H1 (cell line): Measurements from ENCODE around the gene MCF2L. TPM values are rescaled to one million over a fixed set of nuclear protein-coding genes. Genes with fewer than 3 reads are reported as not detected.

Experiments used
- CTCF ChIA-PET: fragments of 300-600 bp; sonication (Branson Sonifier 250); formaldehyde crosslinking; loops from one replicate; lab custom pipeline; 2021; ENCODE audit not compliant: partially characterized antibody; lab: Charles Lee
- POLR2A ChIA-PET: fragments of 300-600 bp; sonication (Branson Sonifier 250); formaldehyde crosslinking; loops from one replicate; lab custom pipeline; 2021; ENCODE audit warnings: inconsistent platforms; ENCODE audit not compliant: partially characterized antibody; lab: Charles Lee
- DNase-seq, 2 experiments: peaks; one replicate each; pipeline versions ENCODE4 v3.0.0 to v3.0.0-alpha.2; 2010 to 2022; ENCODE audit warnings: low spot score in 2 of 2, low read depth in 1 of 2, mixed read lengths in 1 of 2
- FAIRE-seq: peaks from 2 replicates; lab custom pipeline; 2011; peaks lifted over from hg19 to GRCh38; lab: Jason Lieb, UNC
- H2AFZ ChIP-seq: 2 replicates; pipeline ENCODE4 v1.8.1; 2012; ENCODE audit warnings: low read length, inconsistent platforms
- H2AK5ac ChIP-seq: 2 replicates; pipeline ENCODE4 v1.6.1; 2013; ENCODE audit warnings: low read depth, low read length
- H2BK120ac ChIP-seq: replicated peaks from 2 replicates; pipeline ENCODE3; 2013; ENCODE audit warnings: low read depth, low read length, inconsistent platforms
- H2BK12ac ChIP-seq: 2 replicates; pipeline ENCODE4 v1.6.1; 2013; ENCODE audit warnings: low read depth, low read length
- H2BK15ac ChIP-seq: 2 replicates; pipeline ENCODE4 v1.6.1; 2013; ENCODE audit warnings: low read length
- H2BK20ac ChIP-seq: 2 replicates; pipeline ENCODE4 v1.6.1; 2013; ENCODE audit warnings: low read length
- H2BK5ac ChIP-seq: 2 replicates; pipeline ENCODE4 v1.6.1; 2013; ENCODE audit warnings: low read depth, low read length
- H3K14ac ChIP-seq: 2 replicates; pipeline ENCODE4 v1.6.1; 2013; ENCODE audit warnings: inconsistent platforms; ENCODE audit not compliant: insufficient read length
- H3K18ac ChIP-seq: 2 replicates; pipeline ENCODE4 v1.6.1; 2013; ENCODE audit warnings: low read length; ENCODE audit errors: extremely low read depth
- H3K23ac ChIP-seq: 2 replicates; pipeline ENCODE4 v1.6.1; 2013; ENCODE audit warnings: inconsistent platforms; ENCODE audit not compliant: insufficient read length
- H3K23me2 ChIP-seq: 2 replicates; pipeline ENCODE4 v1.6.1; 2013; ENCODE audit warnings: low read depth, low read length
- H3K27ac ChIP-seq: 2 replicates; pipeline ENCODE4 v1.6.1; 2011; ENCODE audit warnings: low read depth, low read length, inconsistent platforms
- H3K27me3 ChIP-seq, 4 experiments: replicated peaks in 1 of 4; 1 replicate in 1 of 4; 2 replicates in 3 of 4; pipeline versions ENCODE4 v1.6.1 to v1.8.1; 2011 to 2013; ENCODE audit warnings: low read length in 3 of 4, mild to moderate bottlenecking in 3 of 4, inconsistent platforms in 2 of 4, mixed read lengths in 2 of 4, moderate library complexity in 1 of 4; ENCODE audit not compliant: control insufficient read depth in 3 of 4, insufficient read depth in 3 of 4; ENCODE audit errors: extremely low read depth in 1 of 4
- H3K36me3 ChIP-seq, 4 experiments: 2 replicates each; pipeline versions ENCODE4 v1.6.1 to v1.8.1; 2011 to 2013; ENCODE audit warnings: mild to moderate bottlenecking in 4 of 4, low read length in 3 of 4, moderate library complexity in 2 of 4, control low read depth in 1 of 4, inconsistent platforms in 1 of 4; ENCODE audit not compliant: insufficient read depth in 4 of 4, control insufficient read depth in 2 of 4
- H3K4ac ChIP-seq: replicated peaks from 2 replicates; pipeline ENCODE3; 2013; ENCODE audit warnings: low read length, low read depth, mixed read lengths, inconsistent platforms; ENCODE audit not compliant: insufficient read length
- H3K4me1 ChIP-seq, 4 experiments: replicated peaks in 1 of 4; 1 replicate in 1 of 4; 2 replicates in 3 of 4; pipeline versions ENCODE4 v1.6.1 to v1.8.1; 2011 to 2013; ENCODE audit warnings: low read length in 3 of 4, inconsistent platforms in 2 of 4, mixed read lengths in 1 of 4; ENCODE audit not compliant: insufficient read depth in 4 of 4, control insufficient read depth in 3 of 4
- H3K4me2 ChIP-seq, 2 experiments: 2 replicates each; pipeline versions ENCODE4 v1.6.1 to v1.8.1; 2011 to 2013; ENCODE audit warnings: low read depth in 2 of 2, low read length in 2 of 2, control low read depth in 1 of 2, inconsistent platforms in 1 of 2, mild to moderate bottlenecking in 1 of 2; ENCODE audit not compliant: insufficient read depth in 1 of 2
- H3K4me3 ChIP-seq, 4 experiments: fragments of 200-600, 300-600 bp in 1 of 4; sonication (generic), shearing (Covaris generic), sonication (Bioruptor Twin) in 1 of 4; 2 replicates each; pipeline versions ENCODE4 v1.5.1 to v1.8.1; 2011 to 2016; ENCODE audit warnings: low read length in 4 of 4, low read depth in 3 of 4, control low read depth in 2 of 4, inconsistent platforms in 2 of 4, mild to moderate bottlenecking in 2 of 4, mixed read lengths in 1 of 4, moderate library complexity in 1 of 4; ENCODE audit not compliant: insufficient read depth in 2 of 4; ENCODE audit errors: extremely low read depth in 1 of 4
- H3K56ac ChIP-seq: replicated peaks from 2 replicates; pipeline ENCODE3; 2013; ENCODE audit warnings: low read depth, mild to moderate bottlenecking, mixed read lengths, low read length, inconsistent platforms; ENCODE audit not compliant: insufficient read length
- H3K79me1 ChIP-seq: 2 replicates; pipeline ENCODE4 v1.6.1; 2013; ENCODE audit warnings: low read depth, low read length, control low read depth
- H3K79me2 ChIP-seq, 2 experiments: 2 replicates each; pipeline versions ENCODE4 v1.6.1 to v1.8.1; 2012 to 2013; ENCODE audit warnings: low read length in 2 of 2, mild to moderate bottlenecking in 2 of 2, inconsistent platforms in 1 of 2; ENCODE audit not compliant: insufficient read depth in 2 of 2, control insufficient read depth in 1 of 2
- H3K9ac ChIP-seq, 4 experiments: replicated peaks in 1 of 4; 1 replicate in 1 of 4; 2 replicates in 3 of 4; pipeline versions ENCODE4 v1.6.1 to v1.8.1; 2011 to 2013; ENCODE audit warnings: low read depth in 3 of 4, low read length in 3 of 4, control low read depth in 2 of 4, mild to moderate bottlenecking in 2 of 4, moderate library complexity in 2 of 4, inconsistent platforms in 1 of 4; ENCODE audit errors: extremely low read depth in 1 of 4
- H3K9me3 ChIP-seq, 2 experiments: 2 replicates each; pipeline versions ENCODE4 v1.6.1 to v1.8.1; 2012 to 2013; ENCODE audit warnings: mild to moderate bottlenecking in 2 of 2, moderate library complexity in 2 of 2, control low read depth in 1 of 2, inconsistent platforms in 1 of 2, low read depth in 1 of 2, low read length in 1 of 2, mixed read lengths in 1 of 2; ENCODE audit not compliant: insufficient read depth in 2 of 2
- H4K20me1 ChIP-seq, 2 experiments: replicated peaks in 1 of 2; 2 replicates each; pipeline versions ENCODE3 to v1.8.1; 2011 to 2013; ENCODE audit warnings: inconsistent platforms in 2 of 2, low read length in 2 of 2, mild to moderate bottlenecking in 1 of 2; ENCODE audit not compliant: insufficient read depth in 2 of 2, control insufficient read depth in 1 of 2
- H4K5ac ChIP-seq: 2 replicates; pipeline ENCODE4 v1.6.1; 2013; ENCODE audit warnings: low read length, low read depth, mixed read lengths, inconsistent platforms; ENCODE audit not compliant: insufficient read length
- H4K8ac ChIP-seq: 2 replicates; pipeline ENCODE4 v1.8.0; 2013; ENCODE audit warnings: mild to moderate bottlenecking, moderate library complexity, low read length, inconsistent platforms; ENCODE audit not compliant: insufficient read depth; ENCODE audit errors: extremely low read depth
- H4K91ac ChIP-seq: replicated peaks from 2 replicates; pipeline ENCODE3; 2013; ENCODE audit warnings: low read length, mixed read lengths, inconsistent platforms; ENCODE audit not compliant: insufficient read length
- BACH1 ChIP-seq: IDR thresholded peaks from 2 replicates; pipeline ENCODE4 v1.6.1; 2012; ENCODE audit warnings: low read length, improper control_type of control experiment
- BRCA1 ChIP-seq: IDR thresholded peaks from 2 replicates; pipeline ENCODE4 v1.6.1; 2012; ENCODE audit warnings: low read depth, low read length, improper control_type of control experiment
- CBX8 ChIP-seq: fragments of 300-800, 300-1000 bp; sonication (generic); IDR thresholded peaks from 2 replicates; pipeline ENCODE4 v1.7.1; 2016; ENCODE audit warnings: low read depth, low read length, borderline replicate concordance
- CHD2 ChIP-seq: IDR thresholded peaks from 2 replicates; pipeline ENCODE4 v1.6.1; 2012; ENCODE audit warnings: low read length, improper control_type of control experiment
- EZH2 ChIP-seq: fragments of 200-600 bp; sonication (generic); IDR thresholded peaks from 2 replicates; pipeline ENCODE4 v1.7.1; 2012; ENCODE audit warnings: low read depth, mild to moderate bottlenecking, moderate library complexity, low read length, inconsistent platforms; ENCODE audit not compliant: severe bottlenecking
- JUND ChIP-seq: IDR thresholded peaks from 2 replicates; pipeline ENCODE4 v1.6.1; 2011; ENCODE audit warnings: mild to moderate bottlenecking, improper control_type of control experiment, low read length
- SAP30 ChIP-seq: fragments of 300-600 bp; sonication (generic); IDR thresholded peaks from 2 replicates; pipeline ENCODE4 v1.7.1; 2012; ENCODE audit warnings: low read length, moderate library complexity, mild to moderate bottlenecking, inconsistent platforms; ENCODE audit not compliant: insufficient read depth, insufficient replicate concordance
- SP1 ChIP-seq: IDR thresholded peaks from 2 replicates; pipeline ENCODE4 v1.6.1; 2011; ENCODE audit warnings: low read depth, low read length
- TAF1 ChIP-seq: IDR thresholded peaks from 2 replicates; pipeline ENCODE4 v1.6.1; 2011; ENCODE audit warnings: mild to moderate bottlenecking, low read depth, low read length
- YY1 ChIP-seq: IDR thresholded peaks from 2 replicates; pipeline ENCODE4 v1.6.1; 2011; ENCODE audit warnings: low read depth, mild to moderate bottlenecking, low read length
- WGBS, 2 experiments: shearing (Covaris generic) in 1 of 2; methylation state at CpG; one replicate each; pipeline versions ENCODE4 v1.1.6 to v1.1.7; 2013 to 2015; ENCODE audit warnings: low lambda C conversion rate in 2 of 2, mixed read lengths in 2 of 2, inconsistent platforms in 1 of 2, low coverage in 1 of 2, missing lambda C conversion rate in 1 of 2; ENCODE audit not compliant: insufficient replicate concordance in 2 of 2, insufficient coverage in 1 of 2, insufficient read length in 1 of 2; ENCODE audit errors: extremely low coverage in 1 of 2, missing lambda C conversion rate in 1 of 2; 5-methylcytosine and 5-hydroxymethylcytosine counted together
- polyA plus RNA-seq, 7 experiments: library from polyadenylated mRNA; depleted of rRNA in 3 of 7; stranded (reverse) in 5 of 7; unstranded in 2 of 7; fragments of >200 nt in 5 of 7; fragments of 200-250 nt in 2 of 7; gene quantifications; 1 replicate in 5 of 7; 2 replicates in 1 of 7; 4 replicates in 1 of 7; pipeline versions ENCODE4 v1.2.1 to v1.2.3, GENCODE V29; 2011 to 2013; ENCODE audit warnings: missing spikeins in 2 of 7, mixed read lengths in 2 of 7
- total RNA-seq: library from RNA; stranded (reverse); fragmentation: NEBNext Ultra II Directional; extraction: Animal tissue kit (Norgen Biotek cat#: 25700); gene quantifications from 2 replicates; pipeline ENCODE4 v1.2.1, GENCODE V29; 2021

The MCF2L gene
- total and polyA plus RNA-seq, 2 of the 8 experiments (the other 6 are each of a cell fraction or from before 2014, with no cell fraction given): 10.1 to 24.4 TPM

DNA sequence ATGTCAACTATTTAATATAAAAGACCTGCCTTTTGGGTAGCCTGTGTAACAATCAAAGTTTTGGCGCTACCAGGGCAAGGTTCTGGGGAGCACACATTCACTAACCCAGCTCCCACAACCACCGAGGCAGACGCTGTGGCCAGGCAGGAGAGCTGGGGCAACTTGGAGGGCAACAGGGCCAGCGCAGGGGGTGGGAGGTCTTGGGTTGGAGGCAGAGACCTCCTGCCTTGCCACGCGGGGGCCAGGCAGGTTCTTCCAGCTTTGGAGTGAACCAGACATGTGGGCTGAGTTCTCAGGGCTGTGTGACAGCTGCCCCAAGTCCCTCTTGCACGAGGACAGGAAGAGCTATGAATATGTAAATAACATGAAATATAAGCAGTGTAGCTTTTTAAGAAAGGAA lies 30.3 kb upstream of the MCF2L start:
- ChIA-PET POLR2A (no interaction called here), CTCF (interaction anchor here (2.4 kb wide), 1 partner anchor 91 kb away, joined by 8 read pairs; no protein-coding TSS in a partner anchor)
- Histone ChIP-seq H4K91ac (no peak overlapping the region), H2BK20ac (no peak overlapping the region), H2BK15ac (no peak overlapping the region), H3K23ac (no peak overlapping the region), H3K79me1 (0 out of 2 replicates have a peak, but pooled peaks cover 3% of the 10 kb centered on the region), H3K14ac (no peak overlapping the region), H3K23me2 (peaks cover 4% of the 10 kb centered on the region; the same call in 1 of the 2 replicates), H3K27ac (no peak overlapping the region), H3K9me3 (no peaks in the 10 kb centered on the region), H3K4me3 (no peak overlapping the region), H2BK120ac (no peak overlapping the region), H3K79me2 (0 out of 4 replicates have a peak, but pooled peaks cover 0 to 3% of the 10 kb centered on the region in 2 experiments), H3K27me3 (no peaks in the 10 kb centered on the region), H3K18ac (no peak overlapping the region), H2AK5ac (no peak overlapping the region), H4K20me1 (peaks cover 0 to 4% of the 10 kb centered on the region in 2 experiments), H3K56ac (no peak overlapping the region), H3K36me3 (no peaks in the 10 kb centered on the region), H3K4ac (no peak overlapping the region), H2BK12ac (no peak overlapping the region), H4K8ac (no peak overlapping the region), H4K5ac (no peak overlapping the region), H3K4me2 (no peak overlapping the region), H2AFZ (no peak overlapping the region), H2BK5ac (no peak overlapping the region), H3K9ac (no peak overlapping the region), H3K4me1 (peaks cover 0 to 6% (median 2%) of the 10 kb centered on the region in 4 experiments; a peak in 3 of 7 replicates)
- 88% methylated on average over 7 of the region's 7 CpGs; no CpG with 5 or more reads in 1 of the 2 experiments for WGBS, 2 experiments
- DNase-seq: no peak
- TF ChIP-seq SAP30 (no peak), EZH2 (no peak), CBX8 (no peak), BACH1 (no peak), YY1 (no peak), BRCA1 (no peak), JUND (no peak), CHD2 (no peak), SP1 (no peak), TAF1 (no peak)
- no peak for FAIRE-seq
